HCT116 (cell line): ENCODE data around the gene KANK4. TPM values are rescaled to one million over a fixed set of nuclear protein-coding genes. Genes with fewer than 3 reads are reported as not detected.

Source experiments
- ATAC-seq: fragments of 200-7000 bp; cut with Tn5 transposase; 2 replicates; pipeline ENCODE4 v1.9.1; 2020; ENCODE audit warnings: mild to moderate bottlenecking, moderate library complexity
- BruUV-seq: library from RNA; stranded (reverse); fragments of 400-500 nt; replicated peaks from 2 replicates; lab custom pipeline; 2021; lab: Mats Ljungman, UMichigan
- CTCF ChIA-PET: fragments of 300-600 bp; sonication (Branson Sonifier 250); formaldehyde crosslinking; loops from one replicate; lab custom pipeline; 2021; ENCODE audit warnings: antibody characterized with exemption; lab: Charles Lee
- POLR2A ChIA-PET: fragments of 300-600, 350-600 bp; sonication (Branson Sonifier 250); formaldehyde crosslinking; loops from one replicate; lab custom pipeline; 2021; ENCODE audit warnings: antibody characterized with exemption; lab: Charles Lee
- RAD21 ChIA-PET, 2 experiments: fragments of 300-600 bp; sonication (Branson Sonifier 250); formaldehyde crosslinking; loops; one replicate each; lab custom pipeline; 2023; ENCODE audit warnings: low total read pairs in 2 of 2; ENCODE audit not compliant: uncharacterized antibody in 2 of 2, unreplicated experiment in 2 of 2, low non-redundant PET in 1 of 2; lab: Charles Lee
- DNase-seq: peaks from one replicate; pipeline ENCODE4 v3.0.0-alpha.2; 2010; ENCODE audit warnings: low read depth, low spot score
- H2AFZ ChIP-seq: fragments of 200-600 bp; shearing (Covaris generic), sonication (generic); 2 replicates; pipeline ENCODE4 v1.6.1; 2017; ENCODE audit warnings: low read depth, mixed run types, mixed read lengths, antibody characterized with exemption, low read length; ENCODE audit not compliant: poor library complexity, severe bottlenecking
- H3K27ac ChIP-seq: 2 replicates; pipeline ENCODE4 v1.5.1; 2012; ENCODE audit warnings: low read depth, low read length
- H3K27me3 ChIP-seq: fragments of 200-600 bp; sonication (generic); 2 replicates; pipeline ENCODE4 v1.6.1; 2016; ENCODE audit warnings: mixed run types, low read length, mixed read lengths; ENCODE audit not compliant: insufficient read depth
- H3K36me3 ChIP-seq, 2 experiments: fragments of 200-500 bp in 1 of 2; fragments of 200-600 bp in 1 of 2; sonication (Bioruptor generic) in 1 of 2; sonication (generic) in 1 of 2; 2 replicates each; pipeline versions ENCODE4 v1.5.1 to v1.6.1; 2014 to 2016; ENCODE audit warnings: low read length in 2 of 2, inconsistent platforms in 1 of 2, mixed read lengths in 1 of 2, mixed run types in 1 of 2; ENCODE audit not compliant: insufficient read depth in 2 of 2, control insufficient read depth in 1 of 2
- H3K4me1 ChIP-seq, 2 experiments: fragments of 200-600 bp in 1 of 2; sonication (generic) in 1 of 2; 2 replicates each; pipeline versions ENCODE4 v1.5.1 to v1.6.1; 2012 to 2017; ENCODE audit warnings: low read length in 2 of 2, inconsistent platforms in 1 of 2, mild to moderate bottlenecking in 1 of 2, mixed read lengths in 1 of 2, mixed run types in 1 of 2, moderate library complexity in 1 of 2; ENCODE audit not compliant: insufficient read depth in 2 of 2, control insufficient read depth in 1 of 2
- H3K4me2 ChIP-seq: fragments of 200-600 bp; sonication (generic); 2 replicates; pipeline ENCODE4 v1.6.1; 2017; ENCODE audit warnings: mixed run types, low read length, mixed read lengths
- H3K4me3 ChIP-seq, 2 experiments: fragments of 200-600 bp in 1 of 2; sonication (generic) in 1 of 2; replicated peaks in 1 of 2; 2 replicates each; pipeline ENCODE4 v1.5.1; 2011 to 2016; ENCODE audit warnings: low read length in 2 of 2, control low read depth in 1 of 2, low read depth in 1 of 2, mild to moderate bottlenecking in 1 of 2, mixed read lengths in 1 of 2, mixed run types in 1 of 2
- H3K79me2 ChIP-seq: fragments of 200-600 bp; sonication (generic); 2 replicates; pipeline ENCODE4 v1.6.1; 2017; ENCODE audit warnings: mild to moderate bottlenecking, mixed run types, low read length, moderate library complexity, mixed read lengths; ENCODE audit not compliant: insufficient read depth
- H3K9ac ChIP-seq: fragments of 200-600 bp; sonication (generic); 2 replicates; pipeline ENCODE4 v1.6.1; 2016; ENCODE audit warnings: low read length, mixed read lengths
- H3K9me2 ChIP-seq: fragments of 200-600 bp; sonication (generic), shearing (Covaris generic); 2 replicates; pipeline ENCODE4 v1.6.1; 2017; ENCODE audit warnings: mixed run types, mild to moderate bottlenecking, moderate library complexity; ENCODE audit not compliant: insufficient read depth
- H3K9me3 ChIP-seq, 2 experiments: fragments of 200-500 bp in 1 of 2; fragments of 200-600 bp in 1 of 2; sonication (Bioruptor generic) in 1 of 2; sonication (generic) in 1 of 2; 2 replicates each; pipeline ENCODE4 v1.6.1; 2014 to 2017; ENCODE audit warnings: low read length in 2 of 2, mixed read lengths in 2 of 2, inconsistent platforms in 1 of 2, low read depth in 1 of 2, mild to moderate bottlenecking in 1 of 2, mixed run types in 1 of 2, moderate library complexity in 1 of 2; ENCODE audit not compliant: control insufficient read depth in 1 of 2, insufficient read depth in 1 of 2
- H4K20me1 ChIP-seq: fragments of 200-600 bp; sonication (generic), shearing (Covaris generic); 2 replicates; pipeline ENCODE4 v1.6.1; 2017; ENCODE audit warnings: mixed run types, mild to moderate bottlenecking, moderate library complexity; ENCODE audit not compliant: insufficient read depth
- ATF3 ChIP-seq: IDR thresholded peaks from 2 replicates; pipeline ENCODE4 v1.6.1; 2012
- CBX3 ChIP-seq: IDR thresholded peaks from 2 replicates; pipeline ENCODE4 v1.6.1; 2012; ENCODE audit warnings: low read depth
- CEBPB ChIP-seq: IDR thresholded peaks from 2 replicates; pipeline ENCODE4 v1.6.1; 2012; ENCODE audit warnings: low read depth
- EGR1 ChIP-seq: IDR thresholded peaks from 2 replicates; pipeline ENCODE4 v1.6.1; 2012; ENCODE audit warnings: low read depth
- EZH2phosphoT487 ChIP-seq: fragments of 200-600 bp; IDR thresholded peaks from 2 replicates; pipeline ENCODE4 v1.6.1; 2018; ENCODE audit warnings: antibody characterized with exemption, borderline replicate concordance
- FOSL1 ChIP-seq: IDR thresholded peaks from 2 replicates; pipeline ENCODE4 v1.6.1; 2012; ENCODE audit warnings: low read depth
- JUND ChIP-seq: IDR thresholded peaks from 2 replicates; pipeline ENCODE4 v1.6.1; 2012
- MAX ChIP-seq: IDR thresholded peaks from 2 replicates; pipeline ENCODE4 v1.6.1; 2012
- POLR2A ChIP-seq: IDR thresholded peaks from 2 replicates; pipeline ENCODE4 v1.7.0; 2011; ENCODE audit warnings: borderline replicate concordance; ENCODE audit not compliant: insufficient read depth, insufficient read length; ENCODE audit errors: extremely low read depth
- POLR2AphosphoS5 ChIP-seq: IDR thresholded peaks from 2 replicates; pipeline ENCODE4 v1.6.1; 2011; ENCODE audit warnings: mild to moderate bottlenecking, low read depth, low read length, moderate library complexity
- RAD21 ChIP-seq: IDR thresholded peaks from 2 replicates; pipeline ENCODE4 v1.6.1; 2012; ENCODE audit warnings: low read depth, mild to moderate bottlenecking
- REST ChIP-seq: IDR thresholded peaks from 2 replicates; pipeline ENCODE4 v1.6.1; 2012; ENCODE audit warnings: low read depth
- SIN3A ChIP-seq: IDR thresholded peaks from 2 replicates; pipeline ENCODE4 v1.6.1; 2012; ENCODE audit warnings: low read depth
- SP1 ChIP-seq: IDR thresholded peaks from 2 replicates; pipeline ENCODE4 v1.6.1; 2012; ENCODE audit warnings: low read depth
- SRF ChIP-seq: IDR thresholded peaks from 2 replicates; pipeline ENCODE4 v1.6.1; 2012; ENCODE audit warnings: low read depth
- TCF7L2 ChIP-seq: IDR thresholded peaks from 2 replicates; pipeline ENCODE4 v1.7.0; 2011; ENCODE audit warnings: borderline replicate concordance, inconsistent platforms; ENCODE audit not compliant: insufficient read depth, insufficient read length; ENCODE audit errors: extremely low read depth
- YY1 ChIP-seq: IDR thresholded peaks from 2 replicates; pipeline ENCODE4 v1.6.1; 2011; ENCODE audit warnings: low read length, low read depth, moderate library complexity, mild to moderate bottlenecking; ENCODE audit not compliant: insufficient replicate concordance; ENCODE audit errors: extremely low read depth
- ZFX ChIP-seq: fragments of 450-650 bp; IDR thresholded peaks from 2 replicates; pipeline ENCODE4 v1.6.1; 2017
- ZNF274 ChIP-seq: fragments of 200-500 bp; sonication (Bioruptor generic); IDR thresholded peaks from 2 replicates; pipeline ENCODE4 v1.6.1; 2014; ENCODE audit warnings: mild to moderate bottlenecking, low read depth, low read length, inconsistent platforms
- intact Hi-C: fragments of 100-400 bp; cut with micrococcal nuclease; formaldehyde crosslinking; loops from 2 replicates; pipeline ENCODE4 v1.10.0; 2022
- total RNA-seq: library from RNA; stranded (reverse); gene quantifications from one replicate; pipeline ENCODE4 v1.2.1, GENCODE V29; 2021; ENCODE audit not compliant: unreplicated experiment

The KANK4 gene
- total RNA-seq, 1 experiment from 2014 or later = not detected

- H4K20me1 ChIP-seq = no peaks in the 10 kb centered on the region
- H3K9me2 ChIP-seq = no peaks in the 10 kb centered on the region
- TF ChIP-seq FOSL1 (peak; percentile 74), JUND (peak; percentile 87), MAX (peak; percentile 80), EGR1 (0 out of 2 replicates have a peak, but pooled peaks have one; percentile 22), CBX3 (peak; percentile 82), CEBPB (peak; percentile 77), YY1 (no peak), SP1 (peak; percentile 82), EZH2phosphoT487 (no peak)
- peak overlapping the region; percentile 24 for H2AFZ ChIP-seq
- no TSS peak for BruUV-seq
- H3K27ac ChIP-seq = 0 out of 2 replicates have a peak overlapping the region, but pooled peaks have one; percentile 1
- peak; percentile 89 for ATAC-seq
- RAD21 ChIA-PET = no interaction called here
- CTCF ChIA-PET = no interaction called here
- no peak overlapping the region for H3K9ac ChIP-seq
- no peaks in the 10 kb centered on the region for H3K27me3 ChIP-seq
- H3K4me3 ChIP-seq = no peak overlapping the region
- no peaks in the 10 kb centered on the region for H3K9me3 ChIP-seq
- H3K36me3 ChIP-seq = no peaks in the 10 kb centered on the region
- intact Hi-C loops = loop anchor here (5.0 kb wide), 1 partner anchor 43 kb away; no protein-coding TSS in a partner anchor
- H3K4me2 ChIP-seq = peak overlapping the region; percentile 63
- H3K4me1 ChIP-seq = peaks cover 16 to 44% of the 10 kb centered on the region in 2 experiments
- POLR2A ChIA-PET = no interaction called here
- no peaks in the 10 kb centered on the region for H3K79me2 ChIP-seq
- peak; percentile 81 for DNase-seq
Observed at GRCh38 chr1:62230718-62231117, 88.5 kb downstream of the KANK4 start.

GRCh38 chr1:62229932-62230331 is 89.3 kb downstream of the KANK4 start:
- Histone ChIP-seq H3K36me3 (no peaks in the 10 kb centered on the region), H3K4me3 (no peak overlapping the region), H3K9ac (no peak overlapping the region), H3K79me2 (no peaks in the 10 kb centered on the region), H3K4me1 (peaks cover 16 to 41% of the 10 kb centered on the region in 2 experiments), H2AFZ (no peak overlapping the region), H3K9me3 (no peaks in the 10 kb centered on the region), H3K27ac (no peak overlapping the region), H4K20me1 (no peaks in the 10 kb centered on the region), H3K4me2 (peak overlapping the region; percentile 63), H3K9me2 (no peaks in the 10 kb centered on the region), H3K27me3 (no peaks in the 10 kb centered on the region)
- BruUV-seq = no TSS peak
- DNase-seq (no peak), ATAC-seq (peak; percentile 3; the same call in 1 of the 2 replicates)
- RAD21 ChIA-PET = no interaction called here
- intact Hi-C loops = loop anchor here (5.0 kb wide), 1 partner anchor 43 kb away; no protein-coding TSS in a partner anchor
- POLR2A ChIA-PET = interaction anchor here (0.7 kb wide), 1 partner anchor 15 kb away, joined by 3 read pairs; no protein-coding TSS in a partner anchor
- CTCF ChIA-PET = no interaction called here
- TF ChIP-seq ZFX (no peak), CEBPB (no peak), RAD21 (no peak), POLR2A (no peak), SRF (no peak), YY1 (no peak), ATF3 (no peak), CBX3 (no peak), POLR2AphosphoS5 (no peak), SIN3A (no peak), SP1 (no peak), FOSL1 (no peak), ZNF274 (no peak), REST (no peak), TCF7L2 (no peak), EZH2phosphoT487 (no peak)
